Measurements from ENCODE around the gene PHF20. TPM values are rescaled to one million over a fixed set of nuclear protein-coding genes. Genes with fewer than 3 reads are reported as not detected.
A peak's percentile ranks its signal among the peaks of the same experiment; 100 is the strongest.
"Not testable (repeated sequence)": the region's sequence is repeated elsewhere in the genome, so short reads cannot be mapped to it uniquely, and the experiment has no call there.

Gene PHF20
- total RNA-seq, 4 donors from 2014 or later = 42.0 to 55.9 (median 49.2) TPM

DNA sequence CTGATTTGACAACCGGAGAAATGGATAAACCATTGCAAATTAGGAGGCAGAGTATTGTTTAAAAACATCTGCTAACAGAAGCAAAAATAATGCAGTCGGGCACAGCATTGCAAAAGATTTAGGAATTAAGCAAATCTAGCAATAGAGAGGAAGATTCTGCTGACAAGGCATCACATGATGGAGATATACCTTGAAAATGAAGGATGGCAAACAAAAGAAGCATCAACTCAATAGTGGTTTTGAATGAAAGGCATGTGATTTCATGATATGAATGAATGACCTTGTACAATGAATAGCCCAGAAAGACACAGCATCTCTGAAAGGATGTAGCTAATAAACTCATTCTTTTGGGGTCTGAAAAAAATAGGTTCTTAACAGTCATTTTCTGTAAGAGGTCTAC, 21.2 kb upstream of the PHF20 start:
- Histone ChIP-seq H3K36me3 (no peaks in the 10 kb centered on the region), H3K27ac (no peak overlapping the region), H3K4me1 (no peaks in the 10 kb centered on the region), H3K9me3 (no peaks in the 10 kb centered on the region), H3K27me3 (no peaks in the 10 kb centered on the region), H3K4me3 (no peak overlapping the region)
- no peak for ATAC-seq
- 34 to 61% methylated on average over 2 of the region's 2 CpGs for WGBS, 2 donors (ENCODE audit: low coverage in 1 of 2)
- TF ChIP-seq EP300 (IDR thresholded peaks at IDR 0.05) (no peak), POLR2AphosphoS5 (IDR thresholded peaks at IDR 0.05) (no peak), POLR2A (IDR thresholded peaks at IDR 0.05) (no peak)
- TF ChIP-seq, protein P1, sequence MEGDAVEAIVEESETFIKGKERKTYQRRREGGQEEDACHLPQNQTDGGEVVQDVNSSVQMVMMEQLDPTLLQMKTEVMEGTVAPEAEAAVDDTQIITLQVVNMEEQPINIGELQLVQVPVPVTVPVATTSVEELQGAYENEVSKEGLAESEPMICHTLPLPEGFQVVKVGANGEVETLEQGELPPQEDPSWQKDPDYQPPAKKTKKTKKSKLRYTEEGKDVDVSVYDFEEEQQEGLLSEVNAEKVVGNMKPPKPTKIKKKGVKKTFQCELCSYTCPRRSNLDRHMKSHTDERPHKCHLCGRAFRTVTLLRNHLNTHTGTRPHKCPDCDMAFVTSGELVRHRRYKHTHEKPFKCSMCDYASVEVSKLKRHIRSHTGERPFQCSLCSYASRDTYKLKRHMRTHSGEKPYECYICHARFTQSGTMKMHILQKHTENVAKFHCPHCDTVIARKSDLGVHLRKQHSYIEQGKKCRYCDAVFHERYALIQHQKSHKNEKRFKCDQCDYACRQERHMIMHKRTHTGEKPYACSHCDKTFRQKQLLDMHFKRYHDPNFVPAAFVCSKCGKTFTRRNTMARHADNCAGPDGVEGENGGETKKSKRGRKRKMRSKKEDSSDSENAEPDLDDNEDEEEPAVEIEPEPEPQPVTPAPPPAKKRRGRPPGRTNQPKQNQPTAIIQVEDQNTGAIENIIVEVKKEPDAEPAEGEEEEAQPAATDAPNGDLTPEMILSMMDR (IDR thresholded peaks at IDR 0.05) = no peak

DNA sequence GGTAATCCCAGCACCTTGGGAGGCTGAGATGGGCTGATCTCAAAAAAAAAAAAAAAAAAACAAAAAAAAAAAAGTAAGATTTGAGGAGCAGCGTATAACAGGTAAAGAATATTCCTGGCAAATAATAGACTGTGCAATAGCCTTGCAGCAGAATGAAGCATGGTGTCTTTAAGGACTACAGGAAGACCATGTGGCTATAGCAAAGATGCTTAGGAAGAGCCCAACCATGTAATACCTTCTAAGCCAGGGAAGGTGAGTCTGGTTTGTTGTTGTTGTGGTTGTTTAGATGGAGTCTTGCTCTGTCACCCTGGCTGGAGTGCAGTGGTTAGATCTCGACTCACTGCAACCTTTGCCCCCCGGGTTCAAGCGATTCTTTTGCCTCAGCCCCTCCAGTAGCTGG, 15.4 kb upstream of the PHF20 start:
- ATAC-seq = no peak
- H3K9me3 ChIP-seq = no peaks in the 10 kb centered on the region
- H3K4me1 ChIP-seq = no peaks in the 10 kb centered on the region
- H3K27me3 ChIP-seq = no peaks in the 10 kb centered on the region
- 93 to 100% methylated on average over 1 to 2 of the region's 4 CpGs for WGBS, 2 donors (ENCODE audit: low coverage in 1 of 2)
- H3K36me3 ChIP-seq = no peaks in the 10 kb centered on the region
- peak overlapping the region in 1 of 4 donors; percentile 46 for H3K27ac ChIP-seq
- no peak overlapping the region for H3K4me3 ChIP-seq
- no peak for TF ChIP-seq EP300 (IDR thresholded peaks at IDR 0.05)
- TF ChIP-seq POLR2AphosphoS5 (IDR thresholded peaks at IDR 0.05) = no peak
- TF ChIP-seq, protein P1 (IDR thresholded peaks at IDR 0.05) = no peak
- TF ChIP-seq POLR2A (IDR thresholded peaks at IDR 0.05) = no peak

DNA sequence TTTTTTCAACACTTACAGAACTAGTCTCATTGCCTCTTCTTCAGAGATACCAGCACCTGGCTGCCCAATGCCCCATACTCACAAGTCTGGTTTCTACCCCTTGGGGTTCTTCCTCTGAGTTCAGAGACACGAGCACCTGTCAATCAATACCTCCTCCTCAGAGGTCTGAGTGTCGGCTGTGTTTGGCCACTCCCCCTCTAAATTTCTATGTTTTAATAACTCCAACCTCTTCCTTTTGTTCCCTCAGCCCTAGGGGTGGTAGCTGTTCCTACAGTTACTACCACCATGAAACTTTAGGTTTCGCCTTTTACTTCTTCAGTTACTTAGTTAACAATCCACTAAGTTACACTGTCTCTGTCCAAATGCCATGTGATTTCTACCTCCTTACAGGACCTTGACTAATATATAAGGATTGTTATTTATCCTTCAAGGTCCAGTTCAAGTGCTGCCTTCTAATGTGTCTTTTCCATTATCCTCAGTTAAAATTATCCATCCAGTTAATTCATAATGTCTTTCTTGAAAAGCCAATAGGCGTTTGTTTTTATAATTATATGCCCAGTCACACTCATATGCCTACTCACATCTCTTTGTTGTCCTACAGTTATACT, 14.6 kb upstream of the PHF20 start:
- ATAC-seq = no peak
- Histone ChIP-seq H3K9me3 (no peaks in the 10 kb centered on the region), H3K36me3 (no peaks in the 10 kb centered on the region), H3K27ac (peak overlapping the region in 2 of 4 donors; percentile 46 to 49), H3K27me3 (no peaks in the 10 kb centered on the region), H3K4me1 (no peaks in the 10 kb centered on the region), H3K4me3 (no peak overlapping the region)
- WGBS, 2 donors (ENCODE audit: low coverage in 1 of 2) = 62 to 73% methylated on average over 4 of the region's 4 CpGs
- TF ChIP-seq EP300 (IDR thresholded peaks at IDR 0.05) (no peak), POLR2A (IDR thresholded peaks at IDR 0.05) (no peak), POLR2AphosphoS5 (IDR thresholded peaks at IDR 0.05) (no peak)
- TF ChIP-seq, protein P1 (IDR thresholded peaks at IDR 0.05) = no peak

DNA sequence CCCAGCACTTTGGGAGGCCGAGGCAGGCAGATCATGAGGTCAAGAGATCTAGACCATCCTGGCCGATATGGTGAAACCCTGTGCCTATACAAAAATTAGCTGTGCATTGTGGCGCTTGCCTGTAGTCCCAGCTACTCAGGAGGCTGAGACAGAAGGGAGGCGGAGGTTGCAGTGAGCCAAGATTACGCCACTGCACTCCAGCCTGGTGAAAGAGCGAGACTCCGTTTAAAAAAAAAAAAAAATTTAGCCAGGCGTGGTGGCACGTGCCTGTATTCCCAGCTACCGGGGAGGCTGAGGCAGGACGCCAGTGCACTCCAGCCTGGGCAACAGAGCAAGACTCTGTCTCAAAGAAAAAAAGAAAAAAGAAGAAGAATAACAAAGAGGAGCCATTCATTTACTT, 10.3 kb upstream of the PHF20 start:
- H3K27me3 ChIP-seq, H3K4me1 ChIP-seq, H3K4me3 ChIP-seq, ATAC-seq, H3K9me3 ChIP-seq, H3K27ac ChIP-seq, H3K36me3 ChIP-seq: not testable (repeated sequence)
- 92 to 98% methylated on average over 7 to 9 of the region's 11 CpGs for WGBS, 2 donors (ENCODE audit: low coverage in 1 of 2)

DNA sequence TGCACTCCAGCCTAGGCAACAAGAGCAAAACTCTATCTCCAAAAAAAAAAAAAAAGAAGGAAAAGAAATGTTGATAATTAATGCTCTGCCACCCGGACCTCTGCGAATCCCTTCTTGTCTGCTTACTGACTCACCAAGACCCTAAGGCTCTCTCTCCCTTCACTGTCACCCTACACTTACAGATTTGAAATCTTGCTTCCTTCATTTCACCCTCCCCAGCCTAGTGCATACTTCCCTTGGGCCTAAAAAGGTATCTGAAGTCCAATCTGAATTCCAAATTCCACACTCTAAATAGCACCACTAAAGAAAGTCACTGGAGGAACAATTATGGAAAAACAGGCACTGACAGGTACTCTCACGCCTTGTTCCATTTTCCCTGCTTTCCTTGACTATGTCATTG, 9.4 kb upstream of the PHF20 start:
- TF ChIP-seq EP300 (IDR thresholded peaks at IDR 0.05) (no peak), POLR2AphosphoS5 (IDR thresholded peaks at IDR 0.05) (no peak), POLR2A (IDR thresholded peaks at IDR 0.05) (no peak)
- TF ChIP-seq, protein P1 (IDR thresholded peaks at IDR 0.05) = no peak
- Histone ChIP-seq H3K4me3 (no peak overlapping the region), H3K36me3 (no peaks in the 10 kb centered on the region), H3K4me1 (peaks cover 0 to 3% (median 0%) of the 10 kb centered on the region in 3 donors), H3K9me3 (no peaks in the 10 kb centered on the region), H3K27ac (no peak overlapping the region), H3K27me3 (no peaks in the 10 kb centered on the region)
- ATAC-seq = no peak
- 62 to 70% methylated on average over 3 of the region's 3 CpGs for WGBS, 2 donors (ENCODE audit: low coverage in 1 of 2)

DNA sequence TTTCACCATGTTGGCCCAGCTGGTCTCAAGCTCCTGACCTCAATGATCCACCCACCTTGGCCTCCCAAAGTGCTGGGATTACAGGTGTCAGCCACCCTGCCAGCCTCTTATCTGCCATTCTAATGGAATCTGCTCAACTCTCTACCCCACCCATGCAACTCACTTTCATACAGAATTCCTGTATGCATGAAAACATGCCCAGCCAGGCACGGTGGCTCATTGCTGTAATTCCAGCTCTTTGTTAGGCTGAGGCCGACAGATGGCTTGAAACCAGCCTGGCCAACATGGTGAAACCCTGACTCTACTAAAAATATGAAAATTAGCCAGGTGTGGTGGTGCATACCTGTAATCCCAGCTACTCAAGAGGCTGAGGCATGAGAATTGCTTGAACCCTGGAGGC, 6.9 kb upstream of the PHF20 start:
- not testable (repeated sequence) for H3K27me3 ChIP-seq, H3K36me3 ChIP-seq, H3K9me3 ChIP-seq, H3K4me3 ChIP-seq, ATAC-seq, H3K27ac ChIP-seq
- WGBS, 2 donors (ENCODE audit: low coverage in 1 of 2) = 86% methylated on average over 2 of the region's 2 CpGs; no CpG with 5 or more reads in 1 of the 2 donors
- peaks cover 0 to 24% (median 21%) of the 10 kb centered on the region in 3 donors for H3K4me1 ChIP-seq

Measured in gastroesophageal sphincter (tissue), 4 donors.